GM20000 (cell line): ENCODE measurements around the gene BRD1.
A peak's percentile ranks its signal among the peaks of the same experiment; 100 is the strongest.

Experiments
- DNase-seq: peaks from one replicate; pipeline ENCODE4 v3.0.0; 2012; ENCODE audit warnings: low spot score
- CTCF ChIP-seq: IDR thresholded peaks from 2 replicates; pipeline ENCODE4 v1.5.1; 2012; ENCODE audit warnings: mild to moderate bottlenecking, control low read depth; ENCODE audit errors: extremely low read depth, missing control alignments

Gene BRD1

GRCh38 chr22:49760630-49761571, 66.8 kb downstream of the BRD1 start:
- TF ChIP-seq CTCF = no peak
- peak; percentile 66 for DNase-seq

DNA sequence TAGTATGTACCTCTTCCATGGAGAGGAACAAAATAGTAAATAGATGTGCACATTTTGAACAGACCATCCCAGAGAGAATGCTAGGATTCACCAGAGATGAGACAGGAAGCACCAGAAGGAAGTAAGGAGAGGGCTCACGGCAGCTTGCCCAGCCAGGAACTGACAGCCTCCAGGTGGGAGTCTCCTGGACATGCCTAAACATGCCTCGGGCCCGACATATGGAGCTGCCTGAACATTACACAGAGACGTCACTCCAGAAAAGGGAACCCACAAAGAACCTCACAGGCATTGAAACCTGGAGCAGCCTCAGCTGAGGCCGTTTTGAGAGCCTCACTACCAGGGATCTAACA, 67.4 kb downstream of the BRD1 start:
- TF ChIP-seq CTCF = no peak
- DNase-seq = no peak

GRCh38 chr22:49756676-49757075, 71.0 kb downstream of the BRD1 start:
- DNase-seq = no peak
- no peak for TF ChIP-seq CTCF

DNA sequence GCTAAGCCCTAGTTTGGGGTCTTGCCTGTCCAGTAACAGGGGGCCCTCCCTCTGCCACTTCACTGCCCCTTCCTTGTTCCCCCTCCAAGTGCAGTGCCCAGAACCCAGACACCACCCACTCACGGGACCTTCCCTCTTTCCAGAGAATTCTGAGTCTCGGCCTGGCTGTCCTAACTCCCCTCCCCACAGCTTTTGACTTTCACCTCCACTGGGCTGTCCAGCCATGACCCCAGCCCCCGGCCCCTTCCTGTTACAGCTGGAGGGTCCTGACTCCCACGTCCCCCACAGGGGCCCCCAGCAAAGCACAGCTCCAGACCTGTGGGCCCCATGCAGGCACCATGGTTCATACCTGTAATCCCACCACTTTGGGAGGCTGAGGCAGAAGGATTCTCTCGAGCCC, 71.5 kb downstream of the BRD1 start:
- TF ChIP-seq CTCF = no peak

GRCh38 chr22:49755631-49756001, 72.1 kb downstream of the BRD1 start:
- no peak for DNase-seq
- TF ChIP-seq CTCF = no peak

More for the DNA sequence above, 71.5 kb downstream of the BRD1 start:
- DNase-seq = no peak

- TF ChIP-seq CTCF = no peak
Measured at GRCh38 chr22:49754696-49755630, 72.7 kb downstream of the BRD1 start.

More at GRCh38 chr22:49754696-49755630, 72.7 kb downstream of the BRD1 start:
- no peak for DNase-seq
